ENCODE results near the gene CCR4.
A peak's percentile ranks its signal among the peaks of the same experiment; 100 is the strongest.

The CCR4 gene

DNA sequence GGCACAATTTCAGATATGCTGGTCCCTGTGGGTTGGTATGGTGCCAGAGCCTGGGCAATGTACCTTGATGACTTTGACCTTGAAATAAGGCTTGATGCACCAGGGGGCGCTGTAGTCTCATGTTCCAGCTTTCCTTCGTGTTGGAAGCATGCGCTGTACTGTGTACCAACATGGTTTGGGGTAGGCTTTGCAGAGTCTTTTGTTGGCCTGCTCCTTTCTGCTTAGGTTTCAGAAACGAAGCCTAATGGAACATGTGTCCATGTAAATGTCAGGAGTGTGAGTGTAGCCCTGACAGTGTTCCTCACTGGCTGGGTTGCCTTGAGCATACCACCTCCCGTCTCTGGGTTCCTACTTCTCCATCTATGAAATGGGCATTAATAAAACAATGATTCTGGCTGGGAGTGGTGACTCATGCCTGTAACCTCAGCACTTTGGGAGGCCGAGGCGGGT is 3.6 kb upstream of the CCR4 start:
- CTCF ChIA-PET, result interaction anchor here (0.7 to 5.4 kb wide), 11 partner anchors 13 to 839 kb away, joined by 3 to 60 read pairs (median 5); no protein-coding TSS in a partner anchor
- POLR2A ChIA-PET, result interaction anchor here (0.6 kb wide), 1 partner anchor 539 kb away, joined by 3 read pairs; no protein-coding TSS in a partner anchor

GRCh38 chr3:32948625-32949445 is 2.6 kb upstream of the CCR4 start:
- Histone ChIP-seq H3K27ac (ENCODE audit: extremely low read depth, low read depth, low read length) (no peak overlapping the region), H3K9me3 (ENCODE audit: control insufficient read depth, insufficient read depth, low read depth, low read length) (no peaks in the 10 kb centered on the region), H3K4me1 (ENCODE audit: control insufficient read depth, insufficient read depth, low read length) (no peaks in the 10 kb centered on the region), H3K4me3 (ENCODE audit: low read depth, low read length) (no peak overlapping the region), H3K36me3 (ENCODE audit: control insufficient read depth in 2 of 2, insufficient read depth in 1 of 2, low read length in 2 of 2) (no peaks in the 10 kb centered on the region)
- TF ChIP-seq CTCF (tag by site-specific recombination; IDR thresholded peaks at IDR 0.05) (no peak), ZIC2 (tag by site-specific recombination; IDR thresholded peaks at IDR 0.05) (no peak), ZNF521 (tag by site-specific recombination; IDR thresholded peaks at IDR 0.05) (no peak), KLF7 (tag by site-specific recombination; IDR thresholded peaks at IDR 0.05; ENCODE audit: borderline replicate concordance) (no peak), ZBTB17 (tag by site-specific recombination; IDR thresholded peaks at IDR 0.05) (no peak)
- POLR2A ChIA-PET, result no interaction called here
- CTCF ChIA-PET, result interaction anchor here (0.6 to 5.4 kb wide), 6 partner anchors 14 to 424 kb away, joined by 3 to 60 read pairs (median 6); no protein-coding TSS in a partner anchor

More for the DNA sequence above, 3.6 kb upstream of the CCR4 start:
- no peak overlapping the region for H3K4me3 ChIP-seq (ENCODE audit: low read depth, low read length)
- no peaks in the 10 kb centered on the region for H3K4me1 ChIP-seq (ENCODE audit: control insufficient read depth, insufficient read depth, low read length)
- H3K9me3 ChIP-seq (ENCODE audit: control insufficient read depth, insufficient read depth, low read depth, low read length), result no peaks in the 10 kb centered on the region
- no peaks in the 10 kb centered on the region for H3K36me3 ChIP-seq (ENCODE audit: control insufficient read depth in 2 of 2, insufficient read depth in 1 of 2, low read length in 2 of 2)
- no peak overlapping the region for H3K27ac ChIP-seq (ENCODE audit: extremely low read depth, low read depth, low read length)
- peak; percentile 80 for TF ChIP-seq ZNF654 (tag by site-specific recombination; IDR thresholded peaks at IDR 0.05; ENCODE audit: low read depth)
- TF ChIP-seq ZNF169 (tag by site-specific recombination; IDR thresholded peaks at IDR 0.05), result no peak
- TF ChIP-seq OSR2 (tag by site-specific recombination; IDR thresholded peaks at IDR 0.05), result no peak
- peak; percentile 71 for TF ChIP-seq ZNF580 (tag by site-specific recombination; IDR thresholded peaks at IDR 0.05)
- peak; percentile 90; the same call in 1 of the 2 replicates for TF ChIP-seq ZNF2 (tag by site-specific recombination; IDR thresholded peaks at IDR 0.05)
- TF ChIP-seq ZNF600 (tag by site-specific recombination; IDR thresholded peaks at IDR 0.05), result peak; percentile 93
- TF ChIP-seq ZSCAN30 (tag by site-specific recombination; IDR thresholded peaks at IDR 0.05), result 0 out of 2 replicates have a peak, but pooled peaks have one; percentile 31

DNA sequence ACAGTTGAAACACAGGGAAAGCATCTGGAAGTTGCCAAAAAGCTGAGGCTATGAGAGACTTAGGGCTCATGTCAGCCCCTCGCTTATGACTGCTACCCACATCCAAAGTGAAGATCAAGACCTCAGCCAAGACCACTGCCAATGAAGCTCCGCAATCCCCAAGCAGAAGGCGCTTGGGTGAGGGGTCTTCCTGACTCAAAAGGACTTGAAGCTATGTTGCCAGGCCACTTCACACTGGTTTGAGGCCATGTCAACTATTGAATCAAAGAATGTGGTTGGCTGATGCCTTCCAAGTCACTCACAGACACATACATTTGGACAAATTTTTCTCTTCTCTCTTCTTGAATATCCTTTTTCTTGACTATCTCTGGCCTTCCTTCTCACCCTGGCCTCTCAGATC is 928 bp upstream of the CCR4 start:
- Histone ChIP-seq H3K4me1 (ENCODE audit: control insufficient read depth, insufficient read depth, low read length) (no peaks in the 10 kb centered on the region), H3K27ac (ENCODE audit: extremely low read depth, low read depth, low read length) (no peak overlapping the region), H3K36me3 (ENCODE audit: control insufficient read depth in 2 of 2, insufficient read depth in 1 of 2, low read length in 2 of 2) (no peaks in the 10 kb centered on the region), H3K9me3 (ENCODE audit: control insufficient read depth, insufficient read depth, low read depth, low read length) (no peaks in the 10 kb centered on the region), H3K4me3 (ENCODE audit: low read depth, low read length) (no peak overlapping the region)
- ChIA-PET POLR2A (no interaction called here), CTCF (interaction anchor here (1.0 to 5.4 kb wide), 3 partner anchors 21 to 422 kb away, joined by 3 to 60 read pairs (median 3); no protein-coding TSS in a partner anchor)
- no peak for TF ChIP-seq ZBTB21 (tag by site-specific recombination; IDR thresholded peaks at IDR 0.05)
- no peak for TF ChIP-seq KLF9 (tag by site-specific recombination; IDR thresholded peaks at IDR 0.05; ENCODE audit: low read depth)
- no peak for TF ChIP-seq ZNF621 (tag by site-specific recombination; IDR thresholded peaks at IDR 0.05)
